WTC11 (cell line): ENCODE data around the gene KIRREL3.

Source experiments
- CTCF ChIP-seq: fragments of 200-600 bp; IDR thresholded peaks from 2 replicates; pipeline ENCODE4 v1.8.0; 2022; ENCODE audit warnings: antibody characterized with exemption
- NFATC4 ChIP-seq: fragments of 250-450 bp; sonication (Bioruptor Pico); IDR thresholded peaks from 2 replicates; pipeline ENCODE4 v1.9.0; 2021; ENCODE audit warnings: mild to moderate bottlenecking

- TF ChIP-seq CTCF: no peak
- TF ChIP-seq NFATC4: no peak
Observed at GRCh38 chr11:126804363-126804762, 196.2 kb downstream of the KIRREL3 start.
